ENCODE results near the gene AGPAT2.

GRCh38 chr9:136686534-136686793 lies 793 bp downstream of the AGPAT2 start:
- TF ChIP-seq CTCF (conservative IDR thresholded peaks at IDR 0.05 in 1 of 2, IDR thresholded peaks at IDR 0.05 in 1 of 2; ENCODE audit: low read depth in 1 of 2, low read length in 2 of 2), result no peak
- no peak for TF ChIP-seq EZH2 (IDR thresholded peaks at IDR 0.05; ENCODE audit: low read length, missing control alignments)

Data from fibroblast of lung (primary cell).